CD4-positive, alpha-beta T cell treated with Interleukin-6 at 100 ng/mL for 8 hours (primary cell): Measurements from ENCODE around the gene EPN2.

Experiments
- DNase-seq: peaks from one replicate; pipeline ENCODE4 v3.0.0-alpha.2; 2020; ENCODE audit warnings: mixed read lengths, low spot score

Gene EPN2

DNA sequence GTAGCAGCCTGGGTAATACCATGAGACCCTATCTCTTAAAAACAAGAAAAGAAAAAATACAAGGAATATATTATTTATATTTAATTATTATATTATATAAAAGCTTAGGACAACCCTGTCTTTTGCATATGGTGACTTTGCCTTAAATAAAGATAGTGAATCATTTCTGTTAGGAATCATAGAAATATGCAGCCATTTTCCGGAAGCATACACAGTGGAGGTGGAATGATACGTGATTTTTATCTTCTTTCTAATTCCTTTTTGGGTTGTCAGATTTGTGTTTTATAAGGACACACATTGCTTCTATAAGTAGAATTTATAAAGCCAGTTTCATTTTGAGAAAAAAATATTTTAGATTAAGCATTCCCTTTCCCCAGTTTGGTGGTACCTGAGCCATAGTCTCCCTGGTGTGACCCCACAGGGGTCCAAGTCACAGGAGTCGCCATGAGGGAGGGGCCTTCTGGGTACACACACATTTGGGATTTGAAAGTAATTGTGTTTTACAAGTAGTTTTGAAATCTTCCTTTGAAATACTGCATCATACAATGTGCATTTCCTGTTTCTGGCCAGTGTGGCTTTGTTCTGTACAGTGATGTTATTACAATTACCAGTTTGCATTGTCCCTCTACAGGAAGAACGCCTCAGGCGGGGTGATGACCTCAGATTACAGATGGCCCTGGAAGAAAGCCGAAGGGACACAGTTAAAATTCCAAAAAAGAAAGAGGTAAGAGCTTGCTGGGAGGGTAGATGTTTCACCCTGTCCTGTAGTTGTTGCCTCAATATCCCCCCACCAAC is 74.5 kb downstream of the EPN2 start:
- DNase-seq: no peak

DNA sequence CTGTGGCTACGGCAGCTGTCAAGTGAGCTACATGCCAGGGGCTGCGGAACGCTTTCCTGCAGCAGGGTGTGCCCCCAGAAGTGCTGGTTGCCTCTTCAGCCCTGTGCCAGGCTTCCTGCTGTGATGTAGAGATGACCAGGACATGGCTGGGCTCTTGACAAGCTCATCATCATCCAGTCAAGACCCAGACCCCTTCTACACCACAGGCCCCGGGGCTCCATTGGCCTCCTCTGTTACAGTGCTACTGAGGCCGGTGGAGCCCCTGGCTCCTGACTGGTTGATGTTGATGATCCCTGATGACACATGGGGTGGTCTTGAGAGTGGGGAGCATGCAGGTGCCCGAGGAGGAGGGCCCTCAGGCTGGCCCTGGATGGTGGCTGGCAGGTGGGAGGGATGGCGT is 75.2 kb downstream of the EPN2 start:
- no peak for DNase-seq

GRCh38 chr17:19313066-19313745 is 76.0 kb downstream of the EPN2 start:
- no peak for DNase-seq

DNA sequence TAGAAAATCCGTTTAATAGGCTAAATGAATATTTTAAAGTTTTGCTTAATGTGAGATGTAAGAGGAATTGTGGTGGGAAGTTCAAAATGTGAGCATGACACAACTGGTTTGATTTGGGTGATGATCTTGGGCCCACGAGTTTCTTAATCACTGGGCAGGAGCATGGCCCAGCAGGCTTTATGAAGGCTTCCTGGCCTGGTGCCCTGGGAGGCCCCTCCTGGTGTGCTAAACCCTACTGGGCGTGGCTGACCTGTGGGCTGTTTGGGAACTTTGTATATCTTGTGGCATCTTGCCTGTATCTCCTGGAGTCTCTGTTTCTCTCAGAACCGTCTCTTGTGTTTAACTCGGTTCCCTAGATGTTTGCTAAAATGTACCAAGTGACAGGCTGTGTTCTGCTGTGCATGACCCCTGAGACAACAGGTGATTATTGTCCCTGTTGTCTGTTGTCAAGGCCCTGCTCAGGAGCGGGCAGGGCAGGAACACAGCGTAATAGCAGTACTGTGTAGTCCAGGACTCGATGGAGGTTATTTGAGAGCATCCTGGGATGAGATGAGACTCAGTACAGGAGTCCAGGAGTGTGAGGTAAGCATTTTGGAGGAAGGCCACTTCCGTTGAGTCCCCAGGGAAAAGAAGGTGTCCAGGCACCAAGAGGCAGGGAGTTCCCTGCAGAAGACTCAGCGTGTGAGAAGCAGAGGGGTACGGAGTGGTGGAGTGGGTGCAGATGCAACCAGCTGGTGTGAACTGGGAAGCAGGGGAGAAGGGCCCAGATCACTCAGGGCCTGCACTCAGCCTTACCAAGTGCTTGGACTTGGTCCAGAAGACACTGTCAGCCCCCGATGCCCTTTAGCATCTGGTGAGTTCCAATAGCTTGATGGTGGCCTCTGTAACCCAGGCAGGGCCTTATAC is 76.8 kb downstream of the EPN2 start:
- no peak for DNase-seq

- no peak for DNase-seq
Measured at GRCh38 chr17:19315104-19315503, 77.9 kb downstream of the EPN2 start.

- DNase-seq: no peak
Measured at GRCh38 chr17:19316761-19317358, 79.7 kb downstream of the EPN2 start.

GRCh38 chr17:19317359-19318095 is 80.4 kb downstream of the EPN2 start:
- DNase-seq: no peak

- no peak for DNase-seq
Measured at GRCh38 chr17:19318611-19319010, 81.4 kb downstream of the EPN2 start.

DNA sequence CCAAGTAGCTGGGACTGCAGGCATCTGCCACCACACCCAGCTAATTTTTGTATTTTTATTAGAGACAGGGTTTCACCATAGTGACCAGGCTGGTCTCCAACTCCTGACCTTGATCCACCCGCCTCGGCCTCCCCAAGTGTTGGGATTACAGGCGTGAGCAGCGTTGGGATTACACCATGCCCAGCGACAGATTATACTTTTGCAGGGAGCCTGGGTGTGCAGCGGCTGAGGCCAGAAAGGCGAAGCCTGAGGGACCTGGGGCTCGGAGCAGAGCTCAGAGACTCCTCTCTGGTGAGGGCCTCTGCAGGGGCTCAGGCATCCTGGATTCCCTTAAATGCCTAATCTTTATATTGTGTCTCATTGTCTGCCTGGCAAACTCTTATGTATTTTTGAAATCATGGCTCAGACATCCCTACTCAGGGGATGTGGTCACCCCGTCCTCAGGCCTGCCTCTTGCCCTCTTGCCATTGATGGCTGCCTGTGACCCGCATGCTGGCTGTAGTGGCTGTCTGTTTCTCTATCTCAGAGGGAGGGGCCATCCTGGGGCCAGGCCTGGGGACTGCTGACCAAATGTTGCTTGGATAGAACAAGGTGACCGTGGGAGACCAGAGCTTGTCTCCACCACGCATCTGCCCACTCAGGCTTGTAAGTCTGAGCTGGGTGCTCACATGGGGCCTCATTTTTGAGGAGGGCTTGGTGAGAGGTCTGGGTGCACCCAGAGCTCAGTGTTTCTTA is 82.8 kb downstream of the EPN2 start:
- DNase-seq: no peak

- no peak for DNase-seq
Measured at GRCh38 chr17:19320876-19321275, 83.7 kb downstream of the EPN2 start.

- no peak for DNase-seq
Measured at GRCh38 chr17:19321481-19322128, 84.4 kb downstream of the EPN2 start.

GRCh38 chr17:19322129-19322505 is 85.0 kb downstream of the EPN2 start:
- DNase-seq: no peak

- DNase-seq: no peak
Measured at GRCh38 chr17:19322861-19323260, 85.7 kb downstream of the EPN2 start.

- no peak for DNase-seq
Measured at GRCh38 chr17:19325542-19325941, 88.4 kb downstream of the EPN2 start.

- no peak for DNase-seq
Measured at GRCh38 chr17:19327031-19327783, 90.0 kb downstream of the EPN2 start.

GRCh38 chr17:19328441-19329061 is 91.4 kb downstream of the EPN2 start:
- DNase-seq: no peak

DNA sequence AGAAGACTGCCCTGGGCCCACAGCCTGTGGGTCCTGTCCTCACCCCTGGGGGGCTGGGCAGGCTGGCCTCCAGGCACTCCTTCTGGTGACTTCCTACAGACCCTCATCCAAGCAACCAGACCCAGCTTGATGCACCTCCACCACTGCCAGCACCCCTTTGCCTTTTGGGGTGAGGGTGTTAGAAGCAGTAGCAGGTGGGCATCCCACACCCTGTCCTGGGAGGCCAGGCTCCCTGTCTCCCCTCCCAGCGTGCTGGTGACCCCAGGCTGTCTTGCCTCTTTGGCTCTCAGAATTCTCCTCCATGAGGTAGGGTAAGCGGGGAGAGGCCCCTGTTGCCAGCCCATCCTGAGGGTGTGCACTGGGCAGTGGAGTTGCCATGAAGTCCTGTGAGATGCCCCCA is 92.0 kb downstream of the EPN2 start:
- DNase-seq: no peak

- DNase-seq: no peak
Measured at GRCh38 chr17:19329839-19330238, 92.7 kb downstream of the EPN2 start.

GRCh38 chr17:19330271-19330670 is 93.1 kb downstream of the EPN2 start:
- no peak for DNase-seq
